HUES6 (cell line): ENCODE results near the gene STING1.

Source experiments
- H3K27ac ChIP-seq: 2 replicates; pipeline ENCODE4 v1.7.0; 2013; ENCODE audit warnings: low read depth, mild to moderate bottlenecking, low read length, inconsistent platforms
- H3K27me3 ChIP-seq: 2 replicates; pipeline ENCODE4 v1.6.1; 2013; ENCODE audit warnings: low read length; ENCODE audit not compliant: control insufficient read depth, insufficient read depth
- H3K36me3 ChIP-seq: 2 replicates; pipeline ENCODE4 v1.6.1; 2013; ENCODE audit warnings: low read length; ENCODE audit not compliant: control insufficient read depth, insufficient read depth
- H3K4me1 ChIP-seq: 2 replicates; pipeline ENCODE4 v1.6.1; 2013; ENCODE audit warnings: low read length; ENCODE audit not compliant: control insufficient read depth, insufficient read depth
- H3K4me3 ChIP-seq: 2 replicates; pipeline ENCODE4 v1.5.1; 2013; ENCODE audit warnings: low read depth, low read length
- H3K9ac ChIP-seq: one replicate; pipeline ENCODE4 v1.6.1; 2013; ENCODE audit warnings: mild to moderate bottlenecking, low read length
- H3K9me3 ChIP-seq: 2 replicates; pipeline ENCODE4 v1.6.1; 2013; ENCODE audit warnings: low read depth, low read length; ENCODE audit not compliant: control insufficient read depth, insufficient read depth

The STING1 gene

DNA sequence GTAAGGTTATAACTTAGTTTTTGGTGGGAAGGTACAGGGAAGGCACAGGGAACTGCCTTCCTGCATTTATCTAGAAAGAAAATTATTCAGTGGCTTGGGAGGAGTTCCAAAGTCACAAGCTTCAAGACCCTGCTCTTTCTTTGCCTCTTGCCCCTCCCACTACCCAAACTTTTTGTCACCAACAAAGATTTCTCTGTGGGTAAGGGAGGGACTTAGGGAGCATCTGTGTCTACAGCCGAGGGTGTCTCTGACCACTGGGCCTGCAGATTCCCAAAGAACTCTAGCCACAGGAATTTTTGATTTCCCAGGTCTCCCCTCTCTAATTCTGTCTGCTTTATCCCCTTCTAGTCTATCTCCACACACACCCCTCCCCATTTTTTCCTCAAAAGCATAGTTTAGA lies 22.1 kb downstream of the STING1 start:
- Histone ChIP-seq H3K27ac (no peak overlapping the region), H3K9ac (no peak overlapping the region)

GRCh38 chr5:139459451-139459934 lies 23.1 kb downstream of the STING1 start:
- H3K4me1 ChIP-seq = peaks cover 28% of the 10 kb centered on the region
- no peak overlapping the region for H3K27ac ChIP-seq
- no peaks in the 10 kb centered on the region for H3K27me3 ChIP-seq
- no peak overlapping the region for H3K4me3 ChIP-seq
- no peaks in the 10 kb centered on the region for H3K36me3 ChIP-seq
- H3K9me3 ChIP-seq = no peaks in the 10 kb centered on the region
- H3K9ac ChIP-seq = no peak overlapping the region

More for the DNA sequence above, 22.1 kb downstream of the STING1 start:
- Histone ChIP-seq H3K27me3 (no peaks in the 10 kb centered on the region), H3K9me3 (no peaks in the 10 kb centered on the region), H3K4me1 (peaks cover 28% of the 10 kb centered on the region), H3K4me3 (no peak overlapping the region), H3K36me3 (no peaks in the 10 kb centered on the region)

DNA sequence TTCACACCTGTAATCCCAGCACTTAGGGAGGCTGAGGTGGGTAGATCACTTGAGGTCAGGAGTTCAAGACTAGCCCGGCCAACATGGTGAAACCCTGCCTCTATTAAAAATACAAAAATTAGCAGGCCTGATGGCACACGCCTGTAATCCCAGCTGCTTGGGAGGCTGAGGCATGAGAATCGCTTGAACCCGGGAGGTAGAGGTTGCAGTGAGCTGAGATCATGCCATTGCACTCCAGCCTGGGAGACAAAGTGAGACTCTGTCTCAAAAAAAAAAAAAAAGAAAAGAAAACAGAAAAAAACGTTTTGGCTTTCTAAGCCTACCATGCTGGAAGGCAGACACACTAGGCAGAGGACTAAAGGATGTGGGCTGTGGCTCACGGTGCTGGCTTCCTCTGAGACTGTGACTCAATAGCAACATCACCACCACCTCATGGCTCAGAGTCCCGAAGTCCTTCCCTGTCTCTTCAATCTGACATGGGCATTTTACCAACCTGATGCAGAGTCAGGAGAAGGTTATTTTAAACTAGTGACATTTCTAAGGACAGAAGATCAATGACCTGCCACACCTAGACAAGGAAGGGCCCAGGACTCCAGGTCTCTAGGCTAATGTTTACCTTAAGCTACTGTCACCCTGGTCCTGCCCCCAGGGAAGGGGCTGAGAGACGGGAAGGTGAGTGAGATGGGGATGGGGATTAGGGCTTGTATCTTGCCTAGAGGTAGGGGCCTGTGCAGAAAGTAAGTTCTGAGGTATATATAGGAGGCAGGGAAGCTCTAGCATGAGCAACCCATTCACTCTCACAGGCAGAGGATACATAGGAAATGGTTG lies 23.8 kb downstream of the STING1 start:
- Histone ChIP-seq H3K27ac (no peak overlapping the region), H3K4me1 (peaks cover 28% of the 10 kb centered on the region), H3K9me3 (no peaks in the 10 kb centered on the region), H3K9ac (no peak overlapping the region), H3K4me3 (no peak overlapping the region), H3K27me3 (no peaks in the 10 kb centered on the region), H3K36me3 (0 out of 2 replicates have a peak, but pooled peaks cover under 1% of the 10 kb centered on the region)

- Histone ChIP-seq H3K27me3 (no peaks in the 10 kb centered on the region), H3K36me3 (0 out of 2 replicates have a peak, but pooled peaks cover 3% of the 10 kb centered on the region), H3K9ac (no peak overlapping the region), H3K27ac (no peak overlapping the region), H3K4me3 (no peak overlapping the region), H3K9me3 (no peaks in the 10 kb centered on the region), H3K4me1 (peaks cover 26% of the 10 kb centered on the region)
Observed at GRCh38 chr5:139457653-139458306, 24.8 kb downstream of the STING1 start.

DNA sequence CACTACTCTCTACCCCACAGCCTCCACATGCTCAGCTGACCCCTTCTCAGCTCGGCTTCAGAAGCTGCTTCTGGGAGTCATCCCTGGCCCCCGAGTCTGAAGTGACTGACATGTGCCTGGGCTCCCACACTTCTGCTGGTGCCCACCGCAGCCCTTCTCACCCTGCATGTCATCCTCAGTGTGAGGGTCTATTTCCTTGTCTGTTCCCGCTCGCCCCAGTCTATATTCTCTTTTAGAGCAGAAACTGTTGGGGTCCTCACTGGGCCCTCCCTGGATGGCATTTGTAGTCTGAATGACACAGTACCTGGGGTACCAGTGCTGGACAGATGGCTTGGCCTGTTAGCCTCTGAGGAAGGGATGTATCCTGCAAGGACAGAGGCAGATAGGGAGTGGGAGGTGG lies 25.3 kb downstream of the STING1 start:
- Histone ChIP-seq H3K27me3 (no peaks in the 10 kb centered on the region), H3K9ac (no peak overlapping the region), H3K4me3 (no peak overlapping the region), H3K27ac (no peak overlapping the region), H3K4me1 (peaks cover 21% of the 10 kb centered on the region), H3K9me3 (no peaks in the 10 kb centered on the region), H3K36me3 (peaks cover 4% of the 10 kb centered on the region)

DNA sequence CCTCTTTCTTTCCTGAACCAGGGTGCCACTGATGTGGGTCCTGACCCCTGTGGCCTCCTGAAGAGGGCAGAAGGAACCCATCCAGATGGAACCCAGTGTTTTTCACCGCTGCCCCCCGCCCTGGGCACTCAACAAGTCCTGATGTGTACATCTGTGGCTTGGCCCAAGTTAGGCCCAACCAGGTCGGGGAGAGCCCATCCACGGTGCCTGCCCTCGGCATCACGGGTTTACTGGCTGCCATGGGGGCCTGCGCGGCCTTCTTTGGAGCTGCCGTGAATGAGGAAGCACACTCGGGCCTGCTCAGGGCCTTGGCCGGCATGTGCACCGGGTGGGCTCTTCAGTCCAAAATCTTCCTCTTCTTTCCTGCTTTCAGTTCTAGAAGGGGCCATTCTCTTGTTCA lies 25.8 kb downstream of the STING1 start:
- Histone ChIP-seq H3K4me3 (no peak overlapping the region), H3K27ac (no peak overlapping the region), H3K9me3 (no peaks in the 10 kb centered on the region), H3K4me1 (peaks cover 16% of the 10 kb centered on the region), H3K27me3 (no peaks in the 10 kb centered on the region), H3K9ac (no peak overlapping the region), H3K36me3 (peaks cover 9% of the 10 kb centered on the region)

GRCh38 chr5:139454568-139455290 lies 27.8 kb downstream of the STING1 start:
- Histone ChIP-seq H3K27ac (no peak overlapping the region), H3K4me3 (no peak overlapping the region), H3K4me1 (peaks cover 6% of the 10 kb centered on the region; the same call in 1 of the 2 replicates), H3K27me3 (no peaks in the 10 kb centered on the region), H3K9me3 (no peaks in the 10 kb centered on the region), H3K36me3 (peaks cover 9% of the 10 kb centered on the region), H3K9ac (no peak overlapping the region)

- H3K36me3 ChIP-seq = peaks cover 9% of the 10 kb centered on the region
- no peak overlapping the region for H3K9ac ChIP-seq
- no peaks in the 10 kb centered on the region for H3K9me3 ChIP-seq
- no peaks in the 10 kb centered on the region for H3K27me3 ChIP-seq
- H3K27ac ChIP-seq = no peak overlapping the region
- H3K4me3 ChIP-seq = no peak overlapping the region
- no peaks in the 10 kb centered on the region for H3K4me1 ChIP-seq
Observed at GRCh38 chr5:139453683-139454567, 28.6 kb downstream of the STING1 start.

GRCh38 chr5:139451878-139452660 lies 30.5 kb downstream of the STING1 start:
- no peaks in the 10 kb centered on the region for H3K4me1 ChIP-seq
- H3K9me3 ChIP-seq = no peaks in the 10 kb centered on the region
- H3K27ac ChIP-seq = no peak overlapping the region
- H3K27me3 ChIP-seq = no peaks in the 10 kb centered on the region
- peaks cover 9% of the 10 kb centered on the region for H3K36me3 ChIP-seq
- no peak overlapping the region for H3K4me3 ChIP-seq
- no peak overlapping the region for H3K9ac ChIP-seq

DNA sequence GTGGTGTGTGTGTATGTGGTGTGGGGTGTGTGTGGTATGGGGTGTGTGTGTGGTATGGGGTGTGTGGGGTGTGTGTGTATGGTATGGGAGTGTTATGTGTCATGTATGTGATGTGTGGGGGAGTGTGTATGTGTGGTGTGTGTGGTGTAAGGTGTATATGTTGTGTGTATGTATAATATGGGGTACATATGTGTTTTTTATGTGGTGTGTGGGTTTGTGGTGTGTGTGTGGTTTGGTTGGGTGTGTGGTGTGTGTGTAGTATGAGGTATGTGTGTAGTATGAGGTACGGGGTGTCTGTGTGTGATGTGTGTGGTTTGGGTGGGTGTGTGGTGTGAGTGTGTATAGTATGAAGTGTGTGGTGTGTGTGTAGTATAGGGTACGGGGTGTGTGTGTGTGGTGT lies 31.4 kb downstream of the STING1 start:
- H3K27ac ChIP-seq = no peak overlapping the region
- H3K9me3 ChIP-seq = no peaks in the 10 kb centered on the region
- no peak overlapping the region for H3K4me3 ChIP-seq
- H3K36me3 ChIP-seq = peaks cover 9% of the 10 kb centered on the region
- H3K9ac ChIP-seq = no peak overlapping the region
- H3K27me3 ChIP-seq = no peaks in the 10 kb centered on the region
- no peaks in the 10 kb centered on the region for H3K4me1 ChIP-seq
